ENCODE data around the gene ADCY10. TPM values are rescaled to one million over a fixed set of nuclear protein-coding genes. Genes with fewer than 3 reads are reported as not detected.

ADCY10 gene
- total and polyA plus RNA-seq, 9 of the 15 experiments (the other 6 are each of a cell fraction or from before 2014, with no cell fraction given): 0.08 to 0.86 (median 0.22) TPM

DNA sequence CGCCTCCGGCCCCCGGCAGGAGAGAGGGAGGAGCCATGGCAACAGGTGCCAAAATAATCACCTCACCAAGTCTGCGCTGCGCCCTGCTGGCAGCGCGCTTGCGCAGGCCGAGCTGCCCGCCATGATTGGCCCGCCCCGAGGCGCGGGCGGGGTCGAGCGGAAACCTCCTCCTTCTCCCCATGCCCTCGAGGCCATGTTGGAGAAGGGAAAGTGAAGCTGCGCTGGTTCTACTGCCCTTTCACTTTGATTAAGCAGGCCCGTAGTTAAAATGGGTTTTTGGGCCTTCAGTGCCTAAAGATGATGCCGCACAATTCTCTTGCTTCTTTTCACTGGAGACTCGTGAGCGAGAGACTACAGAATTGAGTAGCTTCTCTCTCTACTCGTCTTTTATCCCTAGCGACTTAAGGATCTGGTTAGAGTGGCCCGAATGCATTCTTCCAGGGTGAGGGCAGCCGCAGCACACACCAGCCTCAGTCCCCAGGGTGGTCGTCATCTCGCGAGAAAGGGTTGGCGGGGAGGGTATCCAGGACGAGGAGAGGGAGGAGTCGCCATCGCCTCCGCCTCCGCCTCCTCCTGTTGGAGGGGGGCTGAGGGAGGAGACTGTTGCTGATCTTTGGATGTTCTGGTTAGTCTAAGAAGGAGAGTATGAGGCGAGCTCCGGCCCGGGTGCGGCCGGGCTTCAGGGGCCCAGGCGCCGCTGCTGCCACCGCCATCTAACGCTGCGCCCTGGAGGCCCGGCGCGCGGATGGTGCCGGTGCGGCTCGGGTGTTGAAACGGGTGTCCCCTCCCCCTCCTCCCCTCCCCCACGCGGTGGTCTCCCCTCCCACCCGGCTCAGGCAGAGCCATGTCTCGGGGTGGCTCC lies 22.4 kb upstream of the ADCY10 start, which contains the start of gene DCAF6 (continued):
- TF ChIP-seq, protein P1, sequence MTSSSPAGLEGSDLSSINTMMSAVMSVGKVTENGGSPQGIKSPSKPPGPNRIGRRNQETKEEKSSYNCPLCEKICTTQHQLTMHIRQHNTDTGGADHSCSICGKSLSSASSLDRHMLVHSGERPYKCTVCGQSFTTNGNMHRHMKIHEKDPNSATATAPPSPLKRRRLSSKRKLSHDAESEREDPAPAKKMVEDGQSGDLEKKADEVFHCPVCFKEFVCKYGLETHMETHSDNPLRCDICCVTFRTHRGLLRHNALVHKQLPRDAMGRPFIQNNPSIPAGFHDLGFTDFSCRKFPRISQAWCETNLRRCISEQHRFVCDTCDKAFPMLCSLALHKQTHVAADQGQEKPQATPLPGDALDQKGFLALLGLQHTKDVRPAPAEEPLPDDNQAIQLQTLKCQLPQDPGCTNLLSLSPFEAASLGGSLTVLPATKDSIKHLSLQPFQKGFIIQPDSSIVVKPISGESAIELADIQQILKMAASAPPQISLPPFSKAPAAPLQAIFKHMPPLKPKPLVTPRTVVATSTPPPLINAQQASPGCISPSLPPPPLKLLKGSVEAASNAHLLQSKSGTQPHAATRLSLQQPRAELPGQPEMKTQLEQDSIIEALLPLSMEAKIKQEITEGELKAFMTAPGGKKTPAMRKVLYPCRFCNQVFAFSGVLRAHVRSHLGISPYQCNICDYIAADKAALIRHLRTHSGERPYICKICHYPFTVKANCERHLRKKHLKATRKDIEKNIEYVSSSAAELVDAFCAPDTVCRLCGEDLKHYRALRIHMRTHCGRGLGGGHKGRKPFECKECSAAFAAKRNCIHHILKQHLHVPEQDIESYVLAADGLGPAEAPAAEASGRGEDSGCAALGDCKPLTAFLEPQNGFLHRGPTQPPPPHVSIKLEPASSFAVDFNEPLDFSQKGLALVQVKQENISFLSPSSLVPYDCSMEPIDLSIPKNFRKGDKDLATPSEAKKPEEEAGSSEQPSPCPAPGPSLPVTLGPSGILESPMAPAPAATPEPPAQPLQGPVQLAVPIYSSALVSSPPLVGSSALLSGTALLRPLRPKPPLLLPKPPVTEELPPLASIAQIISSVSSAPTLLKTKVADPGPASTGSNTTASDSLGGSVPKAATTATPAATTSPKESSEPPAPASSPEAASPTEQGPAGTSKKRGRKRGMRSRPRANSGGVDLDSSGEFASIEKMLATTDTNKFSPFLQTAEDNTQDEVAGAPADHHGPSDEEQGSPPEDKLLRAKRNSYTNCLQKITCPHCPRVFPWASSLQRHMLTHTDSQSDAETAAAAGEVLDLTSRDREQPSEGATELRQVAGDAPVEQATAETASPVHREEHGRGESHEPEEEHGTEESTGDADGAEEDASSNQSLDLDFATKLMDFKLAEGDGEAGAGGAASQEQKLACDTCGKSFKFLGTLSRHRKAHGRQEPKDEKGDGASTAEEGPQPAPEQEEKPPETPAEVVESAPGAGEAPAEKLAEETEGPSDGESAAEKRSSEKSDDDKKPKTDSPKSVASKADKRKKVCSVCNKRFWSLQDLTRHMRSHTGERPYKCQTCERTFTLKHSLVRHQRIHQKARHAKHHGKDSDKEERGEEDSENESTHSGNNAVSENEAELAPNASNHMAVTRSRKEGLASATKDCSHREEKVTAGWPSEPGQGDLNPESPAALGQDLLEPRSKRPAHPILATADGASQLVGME (CRISPR knock-in tag; IDR thresholded peaks at IDR 0.05): peak; percentile 84; the same call in 1 of the 2 replicates
- TF ChIP-seq CAMTA2 (CRISPR knock-in tag; conservative IDR thresholded peaks at IDR 0.05) (no peak), ZNF766 (CRISPR knock-in tag; conservative IDR thresholded peaks at IDR 0.05) (peak; percentile 2; the same call in 1 of the 2 replicates), GTF2E2 (tag; IDR thresholded peaks at IDR 0.05) (no peak; the same call in 1 of the 2 replicates), SRSF9 (IDR thresholded peaks at IDR 0.05; ENCODE audit: borderline replicate concordance, low read depth, low read length) (no peak), NFE2 (IDR thresholded peaks at IDR 0.05; ENCODE audit: low read depth) (no peak), RAD21 (CRISPR knock-in tag; conservative IDR thresholded peaks at IDR 0.05 in 1 of 2, IDR thresholded peaks at IDR 0.05 in 1 of 2) (no peak), NCOA1 (IDR thresholded peaks at IDR 0.05; ENCODE audit: low read depth) (0 out of 2 replicates have a peak, but pooled peaks have one; percentile 14), BDP1 (IDR thresholded peaks at IDR 0.05; ENCODE audit: insufficient read depth, insufficient read length) (no peak), ZNF121 (CRISPR knock-in tag; conservative IDR thresholded peaks at IDR 0.05) (no peak), PTRF (tag; IDR thresholded peaks at IDR 0.05) (no peak), ELF4 (CRISPR knock-in tag; IDR thresholded peaks at IDR 0.05) (peak; percentile 75; the same call in 1 of the 2 replicates), GTF2A2 (tag; IDR thresholded peaks at IDR 0.05) (0 out of 2 replicates have a peak, but pooled peaks have one; percentile 50), PYGO2 (tag; IDR thresholded peaks at IDR 0.05) (peak; percentile 67), NR3C1 (CRISPR knock-in tag; IDR thresholded peaks at IDR 0.05) (no peak), ZNF76 (CRISPR knock-in tag; IDR thresholded peaks at IDR 0.05; ENCODE audit: borderline replicate concordance) (0 out of 2 replicates have a peak, but pooled peaks have one; percentile 15), TCFL5 (CRISPR knock-in tag; conservative IDR thresholded peaks at IDR 0.05) (no peak), FUS (optimal IDR thresholded peaks at IDR 0.05; ENCODE audit: low read depth, low read length) (peak; percentile 86), ZZZ3 (IDR thresholded peaks at IDR 0.05) (no peak)
- TF ChIP-seq, protein P2, sequence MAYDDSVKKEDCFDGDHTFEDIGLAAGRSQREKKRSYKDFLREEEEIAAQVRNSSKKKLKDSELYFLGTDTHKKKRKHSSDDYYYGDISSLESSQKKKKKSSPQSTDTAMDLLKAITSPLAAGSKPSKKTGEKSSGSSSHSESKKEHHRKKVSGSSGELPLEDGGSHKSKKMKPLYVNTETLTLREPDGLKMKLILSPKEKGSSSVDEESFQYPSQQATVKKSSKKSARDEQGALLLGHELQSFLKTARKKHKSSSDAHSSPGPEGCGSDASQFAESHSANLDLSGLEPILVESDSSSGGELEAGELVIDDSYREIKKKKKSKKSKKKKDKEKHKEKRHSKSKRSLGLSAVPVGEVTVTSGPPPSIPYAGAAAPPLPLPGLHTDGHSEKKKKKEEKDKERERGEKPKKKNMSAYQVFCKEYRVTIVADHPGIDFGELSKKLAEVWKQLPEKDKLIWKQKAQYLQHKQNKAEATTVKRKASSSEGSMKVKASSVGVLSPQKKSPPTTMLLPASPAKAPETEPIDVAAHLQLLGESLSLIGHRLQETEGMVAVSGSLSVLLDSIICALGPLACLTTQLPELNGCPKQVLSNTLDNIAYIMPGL (CRISPR knock-in tag; IDR thresholded peaks at IDR 0.05): peak; percentile 61; the same call in 1 of the 2 replicates
